Sigmoid colon (tissue), 4 donors: ENCODE results near the gene TTLL10.

Experiments used
- EP300 ChIP-seq, 4 donors: sonication (generic); formaldehyde crosslinking; IDR thresholded peaks; one replicate each; pipeline ENCODE4 v1.6.1; 2017; ENCODE audit warnings: antibody characterized with exemption in 4 of 4
- POLR2A ChIP-seq, 2 donors: fragments of 450-650 bp; IDR thresholded peaks; one replicate each; pipeline ENCODE4 v1.6.1; 2016; ENCODE audit warnings: antibody characterized with exemption in 2 of 2, mild to moderate bottlenecking in 2 of 2, moderate library complexity in 2 of 2
- POLR2AphosphoS5 ChIP-seq, 4 donors: sonication (generic); formaldehyde crosslinking; IDR thresholded peaks; one replicate each; pipeline ENCODE4 v1.6.1; 2017; ENCODE audit warnings: antibody characterized with exemption in 4 of 4
- TF ChIP-seq, protein P1 (sequence below), 4 experiments: fragments of 450-650 bp in 3 of 4; fragments of 200-600 bp in 1 of 4; IDR thresholded peaks; one replicate each; pipeline ENCODE4 v1.5.1; 2016 to 2019; ENCODE audit warnings: antibody characterized with exemption in 4 of 4, mild to moderate bottlenecking in 3 of 4, moderate library complexity in 2 of 4

- TF ChIP-seq, protein P1, sequence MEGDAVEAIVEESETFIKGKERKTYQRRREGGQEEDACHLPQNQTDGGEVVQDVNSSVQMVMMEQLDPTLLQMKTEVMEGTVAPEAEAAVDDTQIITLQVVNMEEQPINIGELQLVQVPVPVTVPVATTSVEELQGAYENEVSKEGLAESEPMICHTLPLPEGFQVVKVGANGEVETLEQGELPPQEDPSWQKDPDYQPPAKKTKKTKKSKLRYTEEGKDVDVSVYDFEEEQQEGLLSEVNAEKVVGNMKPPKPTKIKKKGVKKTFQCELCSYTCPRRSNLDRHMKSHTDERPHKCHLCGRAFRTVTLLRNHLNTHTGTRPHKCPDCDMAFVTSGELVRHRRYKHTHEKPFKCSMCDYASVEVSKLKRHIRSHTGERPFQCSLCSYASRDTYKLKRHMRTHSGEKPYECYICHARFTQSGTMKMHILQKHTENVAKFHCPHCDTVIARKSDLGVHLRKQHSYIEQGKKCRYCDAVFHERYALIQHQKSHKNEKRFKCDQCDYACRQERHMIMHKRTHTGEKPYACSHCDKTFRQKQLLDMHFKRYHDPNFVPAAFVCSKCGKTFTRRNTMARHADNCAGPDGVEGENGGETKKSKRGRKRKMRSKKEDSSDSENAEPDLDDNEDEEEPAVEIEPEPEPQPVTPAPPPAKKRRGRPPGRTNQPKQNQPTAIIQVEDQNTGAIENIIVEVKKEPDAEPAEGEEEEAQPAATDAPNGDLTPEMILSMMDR (IDR thresholded peaks at IDR 0.05): no peak
- TF ChIP-seq POLR2A (IDR thresholded peaks at IDR 0.05) (no peak), POLR2AphosphoS5 (IDR thresholded peaks at IDR 0.05) (no peak), EP300 (IDR thresholded peaks at IDR 0.05) (no peak)
These were observed 45.9 kb upstream of the TTLL10 start for GRCh38 chr1:1127551-1128451.
